DMS 273 (cell line): ENCODE measurements around the gene PTPRN2.

Experiments
- DNase-seq: peaks from one replicate; lab custom pipeline; 2025; ENCODE audit not compliant: unreplicated experiment; lab: John Stamatoyannopoulos, UW

The PTPRN2 gene

DNA sequence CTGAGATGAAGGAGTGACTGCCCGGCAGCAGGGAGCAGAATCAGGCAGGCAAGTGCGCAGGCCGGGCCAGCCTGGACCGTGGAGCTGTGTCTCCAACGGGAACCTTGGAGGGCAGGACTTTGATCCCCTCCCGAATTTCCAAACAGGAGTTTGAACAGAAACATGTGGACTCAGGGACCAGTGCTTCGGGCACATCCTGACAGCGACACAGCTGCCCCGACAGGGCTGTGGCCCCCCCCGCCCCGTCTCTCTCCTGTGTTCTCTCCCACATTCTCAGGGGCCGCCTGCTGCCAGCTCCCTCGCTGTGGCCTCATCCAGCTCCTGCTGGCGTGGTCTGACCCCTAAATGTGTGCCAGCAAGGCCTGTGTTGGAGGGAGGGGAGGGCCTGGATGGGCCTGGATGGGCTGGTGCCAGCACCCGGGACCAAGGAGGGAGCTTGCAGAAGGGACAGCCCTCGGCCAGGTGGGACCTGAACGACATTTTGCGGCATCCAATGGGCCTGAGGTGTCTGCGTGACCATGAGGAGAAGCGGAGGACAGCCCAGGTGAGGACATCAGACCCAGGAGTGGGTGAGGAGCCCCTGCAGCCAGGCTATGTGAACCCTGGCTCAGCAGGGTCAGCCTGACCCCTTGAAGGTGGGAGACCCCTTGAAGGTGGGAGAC is 1027.9 kb downstream of the PTPRN2 start:
- DNase-seq = no peak

DNA sequence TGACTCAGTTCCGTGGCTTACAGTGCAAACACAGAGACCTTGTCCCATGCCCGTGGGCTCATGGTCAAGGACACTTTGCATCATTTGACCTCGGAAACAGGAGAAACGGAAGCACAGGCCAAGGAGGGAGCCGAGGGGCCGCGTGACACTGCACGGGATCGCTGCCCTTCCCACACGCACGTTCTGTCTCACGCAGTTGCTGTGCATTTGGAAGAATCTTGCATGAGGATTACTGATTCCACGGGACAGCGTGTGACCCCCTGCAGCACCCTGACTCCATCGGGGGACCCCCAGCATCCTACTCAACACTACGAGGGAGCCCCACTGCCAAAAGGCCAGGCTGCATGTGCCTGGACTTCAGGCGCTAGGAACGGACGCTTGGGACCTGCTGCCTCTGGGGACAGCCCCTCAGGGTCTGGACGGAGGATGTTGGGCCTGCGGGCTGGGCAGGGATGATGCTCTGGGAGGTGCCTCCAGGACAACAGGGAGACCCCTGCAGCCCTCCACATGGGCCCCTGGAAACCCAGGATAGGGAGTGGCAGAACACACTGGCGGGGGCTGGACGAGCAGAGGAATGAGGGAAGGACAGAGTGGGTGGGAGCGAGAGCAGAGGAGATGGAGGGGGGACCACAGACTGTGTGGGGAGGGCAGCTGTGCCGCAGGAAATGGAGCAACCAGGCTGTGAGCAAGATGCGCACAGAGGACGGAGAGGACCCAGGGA is 1028.6 kb downstream of the PTPRN2 start:
- DNase-seq = no peak

DNA sequence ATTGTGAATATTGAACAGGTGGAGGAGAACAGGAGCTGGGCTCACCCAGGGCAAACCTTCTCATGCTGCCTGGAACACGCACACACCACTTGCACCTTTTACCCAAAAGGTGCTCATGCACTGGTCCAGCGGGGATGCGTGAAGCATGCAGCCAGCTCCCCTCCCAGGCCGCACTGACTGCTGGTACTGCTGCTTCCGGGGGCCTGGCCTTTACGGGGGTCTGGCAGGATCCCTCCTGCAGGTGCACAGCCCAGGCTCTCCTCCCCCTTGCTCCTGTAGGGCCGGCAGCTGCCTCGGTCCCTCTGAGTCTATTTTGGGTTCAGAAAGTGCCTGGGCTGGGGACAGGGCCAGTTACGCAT is 1029.1 kb downstream of the PTPRN2 start:
- no peak for DNase-seq

DNA sequence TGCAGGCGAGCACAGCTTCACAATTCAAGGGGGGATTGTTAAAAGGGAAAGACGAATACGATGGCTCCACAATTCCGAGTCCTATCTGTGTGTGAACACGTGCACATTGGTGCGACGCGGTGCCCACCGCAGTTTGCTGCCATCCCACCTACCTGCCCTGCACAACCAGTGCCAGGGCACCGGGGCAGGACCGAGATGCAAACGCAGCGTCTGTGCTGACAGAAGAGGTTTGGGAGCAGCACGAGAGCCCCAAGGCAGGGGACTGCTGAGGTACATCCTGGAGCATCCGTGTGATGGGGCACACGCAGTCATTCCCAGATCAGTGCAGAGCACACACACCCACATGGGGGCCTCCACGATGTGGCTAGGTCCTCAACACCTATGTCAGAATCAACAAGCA is 1029.6 kb downstream of the PTPRN2 start:
- DNase-seq = no peak

DNA sequence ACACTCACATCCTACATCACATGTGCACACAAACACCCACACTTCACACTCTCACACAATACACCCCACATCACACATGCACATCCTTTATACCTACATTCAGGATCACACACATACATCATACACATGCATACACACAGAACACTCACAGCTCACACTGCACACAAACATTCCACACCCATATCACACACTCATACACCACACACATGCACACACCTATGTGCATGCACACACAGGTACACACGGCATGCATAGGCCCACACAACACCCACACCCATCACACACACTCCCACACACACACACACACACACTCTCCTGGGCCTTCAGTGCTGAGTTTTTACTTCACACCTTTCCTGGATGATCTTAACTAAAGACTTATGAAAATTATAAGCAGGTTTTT is 1030.4 kb downstream of the PTPRN2 start:
- no peak for DNase-seq

DNA sequence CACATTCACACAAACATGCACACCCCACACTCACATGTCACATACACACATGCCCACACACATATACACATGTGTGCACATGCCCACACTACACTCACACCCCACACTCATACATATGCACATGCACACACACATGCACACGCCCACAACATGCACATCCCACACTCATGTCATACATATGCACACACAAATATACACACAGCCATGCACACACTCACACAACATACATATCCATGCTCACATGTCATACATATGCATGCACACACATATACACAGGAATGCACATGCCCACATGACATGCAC is 1031.0 kb downstream of the PTPRN2 start:
- DNase-seq = no peak

DNA sequence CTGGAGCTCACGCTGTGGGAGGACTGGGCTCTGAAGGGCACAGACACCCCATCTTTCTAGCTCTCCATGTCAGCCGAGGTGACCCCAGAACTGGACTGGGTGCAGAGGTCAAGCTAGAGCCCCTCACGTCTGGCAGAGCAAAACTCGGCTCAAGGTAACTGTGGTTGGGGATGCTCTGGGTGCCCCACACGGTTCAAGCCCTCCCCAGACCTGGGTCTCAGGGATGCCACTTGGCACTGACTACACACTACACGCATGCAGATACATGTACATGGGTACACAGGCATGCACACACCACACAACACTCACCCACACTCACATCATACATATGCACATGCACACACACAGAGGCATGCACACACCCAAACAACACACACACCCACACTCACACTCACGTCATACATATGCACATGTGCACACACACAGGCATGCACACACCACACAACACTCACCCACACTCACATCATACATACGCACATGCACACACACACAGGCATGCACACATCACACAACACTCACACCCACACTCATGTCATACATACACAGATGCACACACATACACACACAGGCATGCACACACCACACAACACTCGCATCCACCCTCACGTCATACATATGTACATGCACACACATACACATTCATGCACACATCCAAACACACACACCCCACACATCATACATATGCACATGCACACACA is 1031.5 kb downstream of the PTPRN2 start:
- DNase-seq = no peak

DNA sequence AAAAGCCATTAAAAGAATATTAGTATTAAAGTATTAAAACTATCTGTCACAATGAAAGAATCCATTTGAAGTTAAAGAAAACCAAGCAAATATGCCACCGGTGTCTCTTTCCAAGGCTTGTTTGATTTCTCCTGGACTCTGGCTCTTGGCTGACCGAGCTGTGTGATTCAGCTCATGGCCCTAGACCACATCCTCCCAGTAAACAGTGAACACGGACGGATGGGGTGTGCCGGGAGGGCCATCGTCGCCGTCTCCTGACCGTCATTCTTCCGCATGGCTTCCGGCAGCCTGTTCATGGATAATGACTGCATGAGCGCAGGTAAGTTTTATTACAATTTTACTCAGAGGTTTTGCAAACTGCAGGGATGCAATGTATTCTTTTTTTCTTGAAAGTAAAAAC is 1032.3 kb downstream of the PTPRN2 start:
- DNase-seq = no peak

DNA sequence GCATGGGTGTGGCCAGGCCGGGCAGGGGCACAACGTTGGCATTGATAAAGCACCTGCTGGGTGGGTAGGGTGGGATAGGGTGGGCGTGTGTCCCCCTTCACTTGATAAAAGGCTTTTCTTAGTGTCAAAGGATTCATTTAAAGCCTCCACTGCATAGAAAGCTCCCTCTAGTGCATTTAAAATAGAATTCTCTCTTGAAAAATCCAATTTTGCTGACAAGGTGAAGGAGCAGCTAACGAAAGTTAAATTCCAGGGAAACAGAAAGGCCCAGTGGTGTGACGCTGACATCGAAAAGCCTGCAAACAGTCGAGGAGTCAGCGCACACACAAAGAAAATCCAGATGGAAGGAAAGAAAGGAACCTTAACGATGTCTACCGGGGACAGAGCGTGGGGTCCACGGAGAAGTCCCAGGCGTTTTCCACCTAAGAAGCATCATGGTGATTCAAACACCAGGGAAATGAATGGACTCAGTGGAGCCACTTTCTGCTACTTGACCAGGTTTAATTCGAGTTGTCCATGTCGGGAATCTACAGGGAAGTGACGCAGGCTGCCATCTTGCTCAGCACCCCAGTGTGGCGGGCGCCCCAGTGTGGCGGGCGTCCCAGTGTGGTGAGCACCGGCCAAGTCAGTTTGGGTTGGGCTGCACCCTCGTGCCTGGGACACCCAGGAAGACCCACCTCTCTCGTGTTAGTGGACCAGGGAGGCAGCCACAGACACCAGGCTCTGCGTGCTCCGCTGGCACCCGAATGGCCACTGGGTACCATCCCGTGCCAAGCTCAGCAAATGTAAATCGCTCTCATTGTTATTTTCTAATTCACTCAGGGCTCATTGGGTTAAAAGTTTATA is 1033.0 kb downstream of the PTPRN2 start:
- DNase-seq = no peak

DNA sequence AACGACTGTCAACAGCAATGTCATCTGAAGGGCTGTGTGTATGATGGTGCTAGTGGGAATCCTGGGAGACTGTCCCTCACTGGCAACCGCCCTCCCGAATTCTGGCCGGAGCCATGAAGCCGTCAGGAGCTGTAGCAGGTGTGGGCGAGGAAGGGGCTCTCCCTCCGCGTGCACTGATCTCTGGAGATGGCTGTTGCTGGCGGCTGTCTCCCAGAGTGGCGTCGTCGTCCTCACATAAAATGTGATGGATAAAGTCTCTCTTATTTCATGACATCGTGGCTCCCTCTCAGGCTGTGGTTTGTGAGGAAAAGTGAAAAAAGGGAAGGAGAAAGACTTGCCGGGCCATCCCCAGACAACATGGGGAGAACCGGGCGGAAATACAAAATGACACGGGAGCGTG is 1034.4 kb downstream of the PTPRN2 start:
- no peak for DNase-seq

DNA sequence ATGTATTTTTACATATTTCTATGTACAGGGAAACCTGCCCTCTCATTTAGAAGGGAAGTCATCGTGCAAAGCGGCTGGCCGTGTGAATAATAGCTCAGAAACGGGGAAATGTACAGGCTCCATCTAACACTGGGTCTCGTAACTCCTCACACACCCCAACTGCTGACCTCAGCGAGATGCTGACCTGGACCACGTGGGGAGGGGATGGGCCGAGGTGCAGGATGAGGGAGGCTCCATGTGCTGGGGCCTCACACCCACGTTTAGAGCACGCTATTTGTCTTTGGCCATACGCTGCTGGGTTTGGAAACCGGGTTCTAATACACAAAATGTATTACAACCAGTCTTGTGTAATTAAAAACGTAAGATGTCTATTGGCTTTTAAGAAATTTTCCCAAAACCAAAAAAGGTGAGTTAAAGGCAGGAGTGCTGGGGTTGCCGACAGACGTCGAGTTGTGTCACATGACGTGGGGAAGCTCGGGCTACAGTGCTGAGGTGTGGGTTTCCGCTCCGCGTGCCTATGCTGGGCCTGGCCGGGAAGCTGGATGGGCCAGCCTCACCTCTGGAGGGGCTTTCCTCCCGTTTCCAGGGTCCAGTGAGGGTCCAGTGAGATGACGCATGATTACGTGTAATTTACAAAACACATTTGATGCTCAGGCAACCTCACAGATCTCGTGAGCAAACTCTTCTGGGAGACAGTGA is 1035.2 kb downstream of the PTPRN2 start:
- no peak for DNase-seq

DNA sequence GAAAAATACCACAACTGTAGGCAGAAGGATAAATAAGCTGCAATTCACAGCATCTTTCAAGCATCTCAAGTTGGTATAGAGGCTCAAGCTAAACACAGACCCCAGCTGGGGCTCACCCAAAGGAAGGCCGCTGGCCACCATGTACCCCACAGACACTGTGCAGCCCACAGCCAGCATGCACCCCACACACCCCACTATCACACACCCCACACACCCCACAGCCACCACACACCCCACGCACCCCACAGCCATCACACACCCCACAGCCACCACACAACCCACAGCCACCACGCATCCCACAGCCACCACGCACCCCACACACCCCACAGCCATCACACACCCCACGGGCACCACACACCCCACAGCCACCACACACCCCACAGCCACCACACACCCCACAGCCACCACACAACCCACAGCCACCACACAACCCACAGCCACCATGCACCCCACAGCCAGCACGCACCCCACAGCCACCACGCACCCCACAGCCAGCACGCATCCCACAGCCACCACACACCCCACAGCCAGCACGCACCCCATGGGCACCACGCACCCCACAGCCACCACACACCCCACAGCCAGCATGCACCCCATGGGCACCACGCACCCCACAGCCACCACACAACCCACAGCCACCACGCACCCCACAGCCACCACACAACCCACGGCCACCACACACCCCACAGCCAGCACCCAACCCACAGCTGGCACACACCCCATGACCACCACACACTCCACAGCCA is 1036.1 kb downstream of the PTPRN2 start:
- no peak for DNase-seq

DNA sequence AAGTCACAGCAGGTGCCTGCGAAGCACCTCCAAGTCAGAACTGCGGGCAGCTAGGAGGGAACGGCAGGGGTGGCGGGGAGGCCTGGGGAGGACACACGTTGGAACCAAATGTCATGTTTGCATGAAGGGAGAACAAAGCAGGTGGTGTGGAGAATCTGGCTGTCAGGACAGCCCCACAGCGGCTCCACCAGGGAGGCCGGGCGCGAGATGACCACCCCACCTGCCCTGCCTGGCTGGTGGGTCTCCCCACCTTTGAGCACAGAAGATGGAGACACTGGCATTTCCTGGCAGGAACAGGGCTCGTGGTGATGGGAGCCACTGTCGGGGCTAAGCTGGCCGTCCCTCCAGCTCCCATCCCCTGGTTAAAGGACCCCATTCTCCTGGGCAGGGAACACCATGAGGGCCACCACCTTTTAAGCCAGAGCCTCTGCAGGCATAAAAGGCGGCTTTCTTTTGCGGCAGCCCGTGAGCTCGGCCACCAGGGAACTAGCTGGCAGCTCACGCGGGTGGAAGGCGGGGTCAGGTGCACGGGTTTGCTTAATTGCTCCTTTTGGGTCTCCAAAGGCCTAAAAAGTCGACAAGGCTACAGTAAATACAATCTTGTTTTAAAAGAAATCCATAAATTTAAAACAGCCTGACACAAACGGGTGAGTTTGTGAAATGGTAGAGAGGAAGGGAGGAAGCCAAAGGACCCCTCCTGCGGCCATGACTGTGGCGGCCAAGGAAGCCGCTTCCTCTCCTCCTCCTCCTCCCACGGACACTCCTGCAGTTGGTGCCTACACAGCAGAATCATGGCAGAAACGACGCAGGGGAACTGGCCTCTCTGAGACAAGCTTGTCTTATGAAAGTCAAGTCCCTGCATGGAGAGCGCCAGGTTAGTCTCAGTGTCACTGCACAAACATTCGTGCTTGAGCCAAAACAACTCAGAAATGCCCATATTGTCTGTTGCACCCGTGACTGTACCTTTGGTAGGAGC is 1037.0 kb downstream of the PTPRN2 start:
- DNase-seq = no peak

DNA sequence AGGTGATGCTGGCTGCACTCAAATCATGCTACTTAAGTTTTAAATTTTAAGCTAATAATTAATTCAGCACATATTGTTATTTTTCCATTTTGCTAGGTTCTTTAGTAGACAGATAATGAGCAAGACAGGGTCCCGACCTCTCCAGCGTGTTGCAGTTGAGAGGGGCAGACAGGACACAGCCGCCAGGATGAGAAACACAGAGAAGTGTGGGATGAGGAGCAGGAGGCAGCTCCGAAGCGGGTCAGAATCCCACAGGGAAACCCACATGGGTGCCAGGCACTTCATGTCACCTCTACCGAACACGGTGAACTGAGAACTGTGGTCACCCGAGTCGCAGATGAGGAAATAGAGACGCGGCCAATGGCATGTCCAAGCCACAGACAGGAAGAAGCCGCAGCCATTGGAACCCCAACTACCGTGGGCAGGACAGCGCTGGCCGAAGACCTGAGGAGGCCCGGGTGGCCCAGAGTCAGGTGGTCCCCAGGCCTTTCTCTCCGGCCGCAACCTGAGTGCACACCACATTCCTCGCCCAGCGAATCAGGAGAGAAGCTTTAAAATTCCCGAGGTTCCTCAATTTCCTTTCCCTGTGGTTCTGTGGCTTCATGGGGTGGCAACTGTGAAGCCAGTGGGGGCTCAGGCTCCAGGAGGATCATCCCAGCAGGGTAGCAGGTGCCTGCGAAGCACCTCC is 1037.9 kb downstream of the PTPRN2 start:
- DNase-seq = no peak

DNA sequence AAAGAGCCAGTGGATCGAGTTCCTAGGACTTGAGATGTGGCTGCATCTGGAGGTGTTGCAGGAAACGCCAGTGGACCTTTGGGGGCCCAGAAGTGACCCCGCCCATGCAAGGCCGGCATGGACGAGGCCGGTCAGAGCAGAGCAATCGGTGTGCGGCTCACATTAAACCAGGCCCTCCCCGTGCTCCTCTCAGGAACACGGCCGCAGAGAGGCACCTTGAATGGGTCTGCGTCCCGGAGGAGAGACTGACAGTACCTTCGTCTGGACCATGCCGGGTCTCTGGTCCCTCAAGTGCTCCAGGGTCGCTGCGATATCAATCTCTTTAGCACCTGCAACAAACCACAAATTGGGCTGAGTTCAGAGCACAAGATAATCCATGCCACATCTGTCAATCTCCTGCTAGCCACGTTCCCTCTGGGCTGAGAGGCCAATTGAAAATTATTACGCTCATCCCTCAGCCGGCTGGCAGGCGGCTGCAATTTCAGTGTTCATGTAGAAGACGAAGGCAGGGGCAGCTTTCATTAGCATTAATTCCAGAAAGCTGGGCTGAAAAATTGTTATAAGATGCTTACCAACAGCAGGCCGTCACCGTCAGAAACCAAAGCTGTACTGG is 1038.8 kb downstream of the PTPRN2 start:
- DNase-seq = no peak

DNA sequence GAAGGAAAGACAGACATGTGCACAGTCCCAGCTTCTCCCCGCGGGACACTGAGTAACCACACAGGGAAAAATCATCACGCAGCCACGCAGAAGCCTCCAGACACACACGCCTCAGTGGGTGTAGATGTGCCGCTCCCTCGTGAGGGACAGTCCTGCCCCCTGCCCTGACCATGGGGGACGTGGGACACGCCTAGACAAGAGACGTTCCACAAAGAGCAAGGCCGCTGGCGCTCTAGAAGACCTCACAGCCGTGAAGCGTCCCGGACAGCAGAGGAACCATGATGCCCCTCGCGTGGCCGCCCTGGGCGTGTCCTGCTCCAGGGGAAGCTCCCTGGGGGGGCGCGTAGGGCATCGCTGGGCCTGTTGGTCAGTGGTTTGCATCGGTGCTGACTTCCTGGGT is 1040.0 kb downstream of the PTPRN2 start:
- DNase-seq = no peak

DNA sequence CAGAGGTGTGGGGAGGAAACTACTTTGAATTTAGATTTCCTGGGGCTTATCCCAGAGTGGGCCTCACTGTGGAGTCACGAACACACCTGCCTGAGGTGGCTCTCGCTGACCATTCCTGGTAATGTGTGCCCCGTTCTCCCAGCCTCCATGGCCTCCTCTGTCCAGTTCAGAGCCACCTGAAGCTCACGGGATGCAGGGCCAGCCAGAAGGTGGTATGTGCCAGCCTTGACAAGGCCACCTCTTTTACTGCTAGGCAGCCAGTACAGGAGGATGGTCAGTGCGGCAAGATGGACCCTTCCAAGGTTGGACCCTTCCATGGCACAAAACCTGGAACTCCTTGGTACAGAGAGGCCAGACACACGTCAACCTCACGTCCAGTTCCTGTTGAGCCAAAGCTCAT is 1040.5 kb downstream of the PTPRN2 start:
- no peak for DNase-seq

DNA sequence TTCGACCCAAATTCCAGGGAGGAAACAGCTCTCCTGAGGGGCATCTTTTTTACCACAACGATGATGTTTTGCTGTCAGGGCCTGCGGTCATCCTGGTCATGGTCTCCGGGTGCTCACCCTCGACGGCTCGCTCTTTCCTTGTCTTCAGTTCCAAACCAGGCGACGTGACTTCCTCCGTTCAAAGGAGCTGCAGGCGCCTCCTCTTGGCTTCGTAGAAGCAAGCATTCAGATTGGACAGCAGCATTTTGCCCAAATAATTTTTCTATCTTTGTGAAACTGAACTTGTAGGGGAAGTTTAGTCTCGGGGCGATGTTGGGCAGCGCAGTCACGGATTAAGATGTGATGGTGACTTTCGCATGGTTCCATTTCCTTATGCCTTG is 1042.0 kb downstream of the PTPRN2 start:
- no peak for DNase-seq
